Measurements from ENCODE around the gene ABHD14A.
"Not testable (repeated sequence)": the region's sequence is repeated elsewhere in the genome, so short reads cannot be mapped to it uniquely, and the experiment has no call there.

The ABHD14A gene
- total RNA-seq = 3.7 to 3.8 reads per million in 2 donors

- peak; percentile 73 for DNase-seq
These were observed at the start of gene ABHD14A for GRCh38 chr3:51974963-51975851. ABHD14A (plus strand) TSS chr3:51975064; CDS start chr3:51975136, 72 bp downstream.

- no peak for DNase-seq
These were observed 47.5 kb upstream of the ABHD14A start for GRCh38 chr3:51927061-51927977.

GRCh38 chr3:51928438-51928837, 46.4 kb upstream of the ABHD14A start:
- no peak for DNase-seq

GRCh38 chr3:51928981-51929380, 45.9 kb upstream of the ABHD14A start:
- not testable (repeated sequence) for DNase-seq

GRCh38 chr3:51929420-51930003, 45.4 kb upstream of the ABHD14A start:
- no peak for DNase-seq

- DNase-seq = no peak
These were observed 44.4 kb upstream of the ABHD14A start for GRCh38 chr3:51930439-51930838.

GRCh38 chr3:51931756-51932155, 43.1 kb upstream of the ABHD14A start:
- DNase-seq = no peak

- DNase-seq = no peak
These were observed 42.1 kb upstream of the ABHD14A start for GRCh38 chr3:51932471-51933370.

GRCh38 chr3:51933471-51934138, 41.3 kb upstream of the ABHD14A start:
- DNase-seq = no peak

- no peak for DNase-seq
These were observed 40.6 kb upstream of the ABHD14A start for GRCh38 chr3:51934139-51934850.

- no peak for DNase-seq
These were observed 39.6 kb upstream of the ABHD14A start for GRCh38 chr3:51934991-51935885.

- DNase-seq = no peak
These were observed 38.7 kb upstream of the ABHD14A start for GRCh38 chr3:51935886-51936755.

GRCh38 chr3:51937014-51937413, 37.9 kb upstream of the ABHD14A start:
- no peak for DNase-seq

- DNase-seq = no peak
These were observed 37.0 kb upstream of the ABHD14A start for GRCh38 chr3:51937611-51938450.

- DNase-seq = no peak
These were observed 36.0 kb upstream of the ABHD14A start for GRCh38 chr3:51938780-51939425.

- no peak for DNase-seq
These were observed 34.0 kb upstream of the ABHD14A start for GRCh38 chr3:51940648-51941462.
